HEK293 (cell line): ENCODE measurements around the gene ARRDC2.

Experiments
- CTCF ChIA-PET: fragments of 350-600 bp; formaldehyde crosslinking; extraction: SDS; loops from one replicate; lab custom pipeline; 2021; ENCODE audit warnings: antibody characterized with exemption; lab: Yijun Ruan, JAX
- POLR2A ChIA-PET: fragments of 300-600 bp; formaldehyde crosslinking; extraction: SDS; loops from one replicate; lab custom pipeline; 2020; ENCODE audit warnings: antibody characterized with exemption, inconsistent platforms; lab: Yijun Ruan, JAX
- H3K27ac ChIP-seq: fragments of 200-500 bp; sonication (Bioruptor generic); 2 replicates; pipeline ENCODE4 v1.5.1; 2014; ENCODE audit warnings: low read depth, low read length, control low read depth, inconsistent platforms; ENCODE audit errors: extremely low read depth
- H3K36me3 ChIP-seq, 2 experiments: fragments of 200-500 bp in 1 of 2; sonication (Bioruptor generic) in 1 of 2; 1 replicate in 1 of 2; 2 replicates in 1 of 2; pipeline ENCODE4 v1.5.1; 2014 to 2017; ENCODE audit warnings: inconsistent platforms in 2 of 2, low read length in 2 of 2; ENCODE audit not compliant: control insufficient read depth in 2 of 2, insufficient read depth in 1 of 2
- H3K4me1 ChIP-seq: fragments of 200-500 bp; sonication (Bioruptor generic); 2 replicates; pipeline ENCODE4 v1.5.1; 2014; ENCODE audit warnings: mild to moderate bottlenecking, low read length, inconsistent platforms; ENCODE audit not compliant: control insufficient read depth, insufficient read depth
- H3K4me3 ChIP-seq: 2 replicates; pipeline ENCODE4 v1.5.1; 2011; ENCODE audit warnings: low read depth, mild to moderate bottlenecking, control low read depth, low read length, moderate library complexity
- H3K9me3 ChIP-seq: fragments of 200-500 bp; sonication (Bioruptor generic); 2 replicates; pipeline ENCODE4 v1.5.1; 2014; ENCODE audit warnings: low read depth, low read length, inconsistent platforms; ENCODE audit not compliant: control insufficient read depth, insufficient read depth
- GLI4 ChIP-seq: fragments of 450-650 bp; formaldehyde crosslinking; IDR thresholded peaks from 2 replicates; pipeline ENCODE4 v1.5.1; 2016; ENCODE audit warnings: missing biosample characterization, missing genetic modification characterization
- KLF10 ChIP-seq: fragments of 450-650 bp; IDR thresholded peaks from 2 replicates; pipeline ENCODE4 v1.5.1; 2018; ENCODE audit warnings: missing biosample characterization, mild to moderate bottlenecking, missing genetic modification characterization
- KLF16 ChIP-seq: fragments of 450-650 bp; formaldehyde crosslinking; IDR thresholded peaks from 2 replicates; pipeline ENCODE4 v1.5.1; 2017; ENCODE audit warnings: missing biosample characterization, missing genetic modification characterization
- KLF17 ChIP-seq: fragments of 450-650 bp; formaldehyde crosslinking; IDR thresholded peaks from 2 replicates; pipeline ENCODE4 v1.5.1; 2016; ENCODE audit warnings: missing biosample characterization, missing genetic modification characterization
- PATZ1 ChIP-seq: fragments of 450-650 bp; formaldehyde crosslinking; IDR thresholded peaks from 2 replicates; pipeline ENCODE4 v1.5.1; 2016; ENCODE audit warnings: missing biosample characterization, missing genetic modification characterization
- PRDM2 ChIP-seq: fragments of 450-650 bp; formaldehyde crosslinking; IDR thresholded peaks from 2 replicates; pipeline ENCODE4 v1.5.1; 2016; ENCODE audit warnings: missing biosample characterization, missing genetic modification characterization, borderline replicate concordance
- PRDM6 ChIP-seq: fragments of 450-650 bp; formaldehyde crosslinking; IDR thresholded peaks from 2 replicates; pipeline ENCODE4 v1.5.1; 2017; ENCODE audit warnings: missing biosample characterization, missing genetic modification characterization
- REPIN1 ChIP-seq: fragments of 450-650 bp; formaldehyde crosslinking; IDR thresholded peaks from 2 replicates; pipeline ENCODE4 v1.5.1; 2017; ENCODE audit warnings: missing biosample characterization, missing genetic modification characterization, low read depth
- ZBTB20 ChIP-seq: fragments of 450-650 bp; formaldehyde crosslinking; IDR thresholded peaks from 2 replicates; pipeline ENCODE4 v1.5.1; 2016; ENCODE audit warnings: missing biosample characterization, missing genetic modification characterization
- ZBTB6 ChIP-seq: fragments of 450-650 bp; formaldehyde crosslinking; IDR thresholded peaks from 2 replicates; pipeline ENCODE4 v1.5.1; 2017; ENCODE audit warnings: missing biosample characterization, missing genetic modification characterization
- ZFP69B ChIP-seq: fragments of 450-650 bp; formaldehyde crosslinking; IDR thresholded peaks from 2 replicates; pipeline ENCODE4 v1.5.1; 2016; ENCODE audit warnings: missing biosample characterization, missing genetic modification characterization
- ZNF280C ChIP-seq: fragments of 450-650 bp; formaldehyde crosslinking; IDR thresholded peaks from 2 replicates; pipeline ENCODE4 v1.5.1; 2016; ENCODE audit warnings: missing biosample characterization, missing genetic modification characterization
- ZNF335 ChIP-seq: fragments of 450-650 bp; formaldehyde crosslinking; conservative IDR thresholded peaks from 2 replicates; pipeline ENCODE4 v1.5.1; 2016; ENCODE audit warnings: missing biosample characterization, missing genetic modification characterization
- ZNF416 ChIP-seq: fragments of 450-650 bp; formaldehyde crosslinking; IDR thresholded peaks from 2 replicates; pipeline ENCODE4 v1.5.1; 2016; ENCODE audit warnings: missing biosample characterization, missing genetic modification characterization
- ZNF426 ChIP-seq: fragments of 450-650 bp; formaldehyde crosslinking; IDR thresholded peaks from 2 replicates; pipeline ENCODE4 v1.5.1; 2017; ENCODE audit warnings: missing biosample characterization, missing genetic modification characterization, mild to moderate bottlenecking, inconsistent platforms, moderate library complexity
- ZNF48 ChIP-seq: fragments of 450-650 bp; formaldehyde crosslinking; IDR thresholded peaks from 2 replicates; pipeline ENCODE4 v1.5.1; 2016; ENCODE audit warnings: missing biosample characterization, missing genetic modification characterization
- ZNF513 ChIP-seq: fragments of 450-650 bp; IDR thresholded peaks from 2 replicates; pipeline ENCODE4 v1.5.1; 2018; ENCODE audit warnings: missing biosample characterization, missing genetic modification characterization
- ZNF623 ChIP-seq: fragments of 450-650 bp; formaldehyde crosslinking; IDR thresholded peaks from 2 replicates; pipeline ENCODE4 v1.5.1; 2016; ENCODE audit warnings: missing biosample characterization, missing genetic modification characterization
- ZNF776 ChIP-seq: fragments of 450-650 bp; formaldehyde crosslinking; IDR thresholded peaks from 2 replicates; pipeline ENCODE4 v1.5.0; 2017; ENCODE audit warnings: missing biosample characterization, missing genetic modification characterization, borderline replicate concordance

ARRDC2 gene

GRCh38 chr19:18009412-18010066 lies 1.6 kb downstream of the ARRDC2 start (continued):
- no peak for TF ChIP-seq ZNF513 (tag by site-specific recombination)
- no peak for TF ChIP-seq ZBTB20
- no peak for TF ChIP-seq ZNF416 (tag by site-specific recombination)
- TF ChIP-seq PRDM2 (tag by site-specific recombination): no peak
- TF ChIP-seq KLF17 (tag by site-specific recombination): no peak
- no peak for TF ChIP-seq GLI4

- no peak overlapping the region for H3K4me3 ChIP-seq
- H3K36me3 ChIP-seq: peaks cover 0 to 10% of the 10 kb centered on the region in 2 experiments; a peak in 2 of 3 replicates
- ChIA-PET CTCF (interaction anchor here (0.7 to 6.7 kb wide), 3 partner anchors 21 to 140 kb away, joined by 4 to 101 read pairs (median 5); no protein-coding TSS in a partner anchor), POLR2A (no interaction called here)
- TF ChIP-seq ZNF280C (no peak), ZNF426 (tag by site-specific recombination) (no peak), ZNF335 (tag by site-specific recombination) (no peak), ZBTB6 (no peak), PATZ1 (tag by site-specific recombination) (no peak), ZNF623 (tag by site-specific recombination) (no peak), ZNF48 (tag by site-specific recombination) (no peak), REPIN1 (tag by site-specific recombination) (no peak), PRDM6 (tag by site-specific recombination) (no peak), KLF16 (tag by site-specific recombination) (no peak), ZNF776 (tag by site-specific recombination) (no peak), ZFP69B (tag by site-specific recombination) (no peak), KLF10 (tag by site-specific recombination) (no peak)
- no peaks in the 10 kb centered on the region for H3K9me3 ChIP-seq
- no peak overlapping the region for H3K27ac ChIP-seq
- H3K4me1 ChIP-seq: no peaks in the 10 kb centered on the region; the same call in 1 of the 2 replicates
These were observed 2.2 kb downstream of the ARRDC2 start for GRCh38 chr19:18010149-18010548.
